CD14-positive monocyte (primary cell): Measurements from ENCODE around the gene KLF13. TPM values are rescaled to one million over a fixed set of nuclear protein-coding genes. Genes with fewer than 3 reads are reported as not detected.

Source experiments
- DNase-seq, 3 donors: peaks; one replicate each; pipeline ENCODE4 v3.0.0-alpha.2; 2011 to 2022
- H2AFZ ChIP-seq: 2 replicates; pipeline ENCODE4 v1.6.0; 2012; ENCODE audit warnings: mild to moderate bottlenecking, low read depth, low read length, inconsistent platforms; ENCODE audit not compliant: insufficient read depth, poor library complexity, severe bottlenecking
- H3K27ac ChIP-seq, 2 donors: 1 replicate in 1 of 2; 2 replicates in 1 of 2; pipeline ENCODE4 v1.5.1; 2012 to 2013; ENCODE audit warnings: low read length in 2 of 2, control low read depth in 1 of 2, inconsistent platforms in 1 of 2, low read depth in 1 of 2, mild to moderate bottlenecking in 1 of 2
- H3K27me3 ChIP-seq, 2 donors: one replicate each; pipeline versions ENCODE4 v1.6.0 to v1.6.1; 2011 to 2013; ENCODE audit warnings: low read length in 2 of 2; ENCODE audit not compliant: control insufficient read depth in 2 of 2, insufficient read depth in 2 of 2
- H3K36me3 ChIP-seq, 2 donors: replicated peaks in 1 of 2; 1 replicate in 1 of 2; 2 replicates in 1 of 2; pipeline versions ENCODE4 v1.5.1 to v1.6.1; 2012 to 2013; ENCODE audit warnings: low read length in 2 of 2, control low read depth in 1 of 2, inconsistent platforms in 1 of 2, mild to moderate bottlenecking in 1 of 2; ENCODE audit not compliant: insufficient read depth in 2 of 2, control insufficient read depth in 1 of 2
- H3K4me1 ChIP-seq, 2 donors: 1 replicate in 1 of 2; 2 replicates in 1 of 2; pipeline versions ENCODE4 v1.5.1 to v1.6.1; 2012 to 2013; ENCODE audit warnings: low read length in 2 of 2, control low read depth in 1 of 2, inconsistent platforms in 1 of 2, mild to moderate bottlenecking in 1 of 2, moderate library complexity in 1 of 2; ENCODE audit not compliant: insufficient read depth in 2 of 2, control insufficient read depth in 1 of 2
- H3K4me2 ChIP-seq: replicated peaks from 2 replicates; pipeline ENCODE3; 2012; ENCODE audit warnings: low read length, moderate library complexity, mild to moderate bottlenecking; ENCODE audit not compliant: poor library complexity, severe bottlenecking; ENCODE audit errors: extremely low read depth
- H3K4me3 ChIP-seq, 3 experiments: fragments of 200-600 bp in 1 of 3; sonication (generic) in 1 of 3; replicated peaks in 1 of 3; 1 replicate in 2 of 3; 2 replicates in 1 of 3; pipeline ENCODE4 v1.5.1; 2011 to 2013; ENCODE audit warnings: low read length in 3 of 3, mild to moderate bottlenecking in 3 of 3, control low read depth in 2 of 3, low read depth in 2 of 3, inconsistent platforms in 1 of 3, moderate library complexity in 1 of 3
- H3K79me2 ChIP-seq: 2 replicates; pipeline ENCODE4 v1.6.0; 2012; ENCODE audit warnings: mild to moderate bottlenecking, control low read depth, inconsistent platforms, low read length, moderate library complexity; ENCODE audit not compliant: insufficient read depth
- H3K9ac ChIP-seq: 2 replicates; pipeline ENCODE4 v1.6.0; 2017; ENCODE audit warnings: low read length, mild to moderate bottlenecking; ENCODE audit not compliant: insufficient read depth, poor library complexity, severe bottlenecking
- H3K9me3 ChIP-seq, 2 donors: replicated peaks in 1 of 2; 1 replicate in 1 of 2; 2 replicates in 1 of 2; pipeline versions ENCODE4 v1.5.1 to v1.6.1; 2012 to 2013; ENCODE audit warnings: low read length in 2 of 2, control low read depth in 1 of 2; ENCODE audit not compliant: control insufficient read depth in 1 of 2, insufficient read depth in 1 of 2
- H4K20me1 ChIP-seq: 2 replicates; pipeline ENCODE4 v1.6.0; 2012; ENCODE audit warnings: mild to moderate bottlenecking, low read length, control low read depth, moderate library complexity; ENCODE audit not compliant: insufficient read depth
- H3K27ac Mint-ChIP-seq, 7 donors: one replicate each; pipeline ENCODE4 v1.8.0; 2020; ENCODE audit warnings: mild to moderate bottlenecking in 7 of 7, mixed read lengths in 7 of 7, moderate library complexity in 6 of 7, inconsistent platforms in 2 of 7
- H3K27me3 Mint-ChIP-seq, 3 donors: one replicate each; pipeline ENCODE4 v1.8.0; 2021 to 2022; ENCODE audit warnings: low read depth in 3 of 3, mild to moderate bottlenecking in 3 of 3, mixed read lengths in 3 of 3, moderate library complexity in 3 of 3, inconsistent platforms in 1 of 3
- H3K36me3 Mint-ChIP-seq, 2 donors: one replicate each; pipeline ENCODE4 v1.8.0; 2020; ENCODE audit warnings: mixed read lengths in 2 of 2, inconsistent platforms in 1 of 2, mild to moderate bottlenecking in 1 of 2
- H3K4me1 Mint-ChIP-seq: one replicate; pipeline ENCODE4 v1.8.0; 2020; ENCODE audit warnings: mild to moderate bottlenecking, mixed read lengths
- H3K4me3 Mint-ChIP-seq, 2 donors: one replicate each; pipeline ENCODE4 v1.8.0; 2020; ENCODE audit warnings: mild to moderate bottlenecking in 2 of 2, mixed read lengths in 2 of 2, moderate library complexity in 1 of 2
- H3K9me3 Mint-ChIP-seq, 7 donors: one replicate each; pipeline ENCODE4 v1.8.0; 2020 to 2022; ENCODE audit warnings: mixed read lengths in 7 of 7, mild to moderate bottlenecking in 6 of 7, moderate library complexity in 6 of 7, inconsistent platforms in 2 of 7
- CTCF ChIP-seq: fragments of 200-600 bp; IDR thresholded peaks from one replicate; pipeline ENCODE4 v1.8.0; 2022; ENCODE audit warnings: antibody characterized with exemption, mild to moderate bottlenecking
- WGBS: methylation state at CpG from one replicate; pipeline ENCODE4 v1.1.5; 2013; ENCODE audit warnings: missing lambda C conversion rate; ENCODE audit not compliant: insufficient coverage; 5-methylcytosine and 5-hydroxymethylcytosine counted together
- intact Hi-C, 2 donors: fragments of 100-400 bp; cut with micrococcal nuclease; formaldehyde crosslinking; loops; one replicate each; pipeline versions ENCODE4 v1.15.0 to v1.15.1; 2023
- polyA plus RNA-seq, 3 donors: library from polyadenylated mRNA; depleted of rRNA in 1 of 3; unstranded in 2 of 3; stranded (reverse) in 1 of 3; fragments of 300-500 nt in 2 of 3; fragments of >200 nt in 1 of 3; fragmentation: Illumina TruSeq in 2 of 3; gene quantifications; 1 replicate in 2 of 3; 2 replicates in 1 of 3; pipeline ENCODE4 v1.2.3, GENCODE V29; 2012 to 2021

KLF13 gene
- polyA plus RNA-seq, 3 donors, result 22.5 to 121 (median 28.0) TPM

- peaks cover 1 to 5% (median 5%) of the 10 kb centered on the region in 3 donors for H3K27me3 Mint-ChIP-seq
- H3K9me3 Mint-ChIP-seq, result peaks cover 8 to 18% (median 10%) of the 10 kb centered on the region in 7 donors
- Histone ChIP-seq H3K4me2 (no peak overlapping the region), H3K9me3 (peaks cover 4 to 10% of the 10 kb centered on the region in 2 donors), H4K20me1 (no peaks in the 10 kb centered on the region), H3K79me2 (no peaks in the 10 kb centered on the region), H3K4me3 (no peak overlapping the region), H3K36me3 (no peaks in the 10 kb centered on the region), H2AFZ (peak overlapping the region; percentile 53), H3K4me1 (peaks cover 20 to 23% of the 10 kb centered on the region in 2 donors), H3K9ac (no peak overlapping the region), H3K27ac (no peak overlapping the region), H3K27me3 (no peaks in the 10 kb centered on the region)
- TF ChIP-seq CTCF, result no peak
- intact Hi-C loops, result no loop called here
- H3K4me3 Mint-ChIP-seq, result no peak overlapping the region
- peak overlapping the region in 2 of 7 donors; percentile 30 to 47 for H3K27ac Mint-ChIP-seq
- H3K4me1 Mint-ChIP-seq, result peaks cover 30% of the 10 kb centered on the region
- no CpG with 5 or more reads among the region's 3 CpGs for WGBS
- H3K36me3 Mint-ChIP-seq, result peaks cover 0 to 4% of the 10 kb centered on the region in 2 donors
- DNase-seq, result no peak
These were observed 34.1 kb upstream of the KLF13 start for GRCh38 chr15:31292391-31293015.

GRCh38 chr15:31293655-31294054 is 33.0 kb upstream of the KLF13 start:
- no CpG with 5 or more reads among the region's 3 CpGs for WGBS
- peak in 2 of 3 donors; percentile 35 to 50 for DNase-seq
- Mint-ChIP-seq H3K4me1 (peaks cover 30% of the 10 kb centered on the region), H3K36me3 (no peaks in the 10 kb centered on the region), H3K4me3 (no peak overlapping the region), H3K27me3 (peaks cover 1 to 6% (median 5%) of the 10 kb centered on the region in 3 donors), H3K27ac (no peak overlapping the region), H3K9me3 (peaks cover 0 to 6% (median 4%) of the 10 kb centered on the region in 7 donors)
- Histone ChIP-seq H2AFZ (no peak overlapping the region), H3K79me2 (no peaks in the 10 kb centered on the region), H3K27me3 (no peaks in the 10 kb centered on the region), H3K9me3 (no peaks in the 10 kb centered on the region), H3K4me1 (peaks cover 20 to 23% of the 10 kb centered on the region in 2 donors), H3K9ac (no peak overlapping the region), H4K20me1 (no peaks in the 10 kb centered on the region), H3K27ac (no peak overlapping the region), H3K4me3 (no peak overlapping the region), H3K36me3 (no peaks in the 10 kb centered on the region), H3K4me2 (no peak overlapping the region)
- intact Hi-C loops, result no loop called here
- no peak for TF ChIP-seq CTCF
